ENCODE measurements around the gene RSPO4.

DNA sequence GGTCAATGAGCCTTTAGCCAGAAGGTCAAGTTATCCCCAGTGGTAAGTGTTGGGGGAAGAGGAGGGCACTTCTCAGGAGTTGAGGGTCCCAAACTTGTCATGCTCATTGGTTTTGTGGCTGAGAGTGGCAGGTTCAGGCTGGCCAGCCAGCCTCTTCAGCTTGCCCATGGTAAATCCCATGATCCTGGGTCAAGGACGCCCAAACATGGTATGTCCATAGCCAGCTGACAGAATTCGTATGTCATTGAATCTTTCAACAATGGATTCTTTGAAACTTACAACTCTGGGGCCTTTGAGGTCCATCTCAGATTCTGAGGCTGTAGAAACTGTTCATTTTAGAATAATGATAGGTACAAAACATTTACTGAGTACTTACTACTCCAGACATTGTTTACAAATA is 36.1 kb upstream of the RSPO4 start:
- TF ChIP-seq, protein P1, sequence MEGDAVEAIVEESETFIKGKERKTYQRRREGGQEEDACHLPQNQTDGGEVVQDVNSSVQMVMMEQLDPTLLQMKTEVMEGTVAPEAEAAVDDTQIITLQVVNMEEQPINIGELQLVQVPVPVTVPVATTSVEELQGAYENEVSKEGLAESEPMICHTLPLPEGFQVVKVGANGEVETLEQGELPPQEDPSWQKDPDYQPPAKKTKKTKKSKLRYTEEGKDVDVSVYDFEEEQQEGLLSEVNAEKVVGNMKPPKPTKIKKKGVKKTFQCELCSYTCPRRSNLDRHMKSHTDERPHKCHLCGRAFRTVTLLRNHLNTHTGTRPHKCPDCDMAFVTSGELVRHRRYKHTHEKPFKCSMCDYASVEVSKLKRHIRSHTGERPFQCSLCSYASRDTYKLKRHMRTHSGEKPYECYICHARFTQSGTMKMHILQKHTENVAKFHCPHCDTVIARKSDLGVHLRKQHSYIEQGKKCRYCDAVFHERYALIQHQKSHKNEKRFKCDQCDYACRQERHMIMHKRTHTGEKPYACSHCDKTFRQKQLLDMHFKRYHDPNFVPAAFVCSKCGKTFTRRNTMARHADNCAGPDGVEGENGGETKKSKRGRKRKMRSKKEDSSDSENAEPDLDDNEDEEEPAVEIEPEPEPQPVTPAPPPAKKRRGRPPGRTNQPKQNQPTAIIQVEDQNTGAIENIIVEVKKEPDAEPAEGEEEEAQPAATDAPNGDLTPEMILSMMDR (IDR thresholded peaks at IDR 0.05; ENCODE audit: insufficient read depth, low read depth, low read length), result no peak
- TF ChIP-seq EZH2 (IDR thresholded peaks at IDR 0.05; ENCODE audit: insufficient read depth, low read length), result no peak
